Natural killer cell (primary cell): ENCODE data around the gene ABTB2. TPM values are rescaled to one million over a fixed set of nuclear protein-coding genes. Genes with fewer than 3 reads are reported as not detected.

Source experiments
- ATAC-seq, 3 donors: fragments of 150-1000 bp in 2 of 3; fragments of 200-7000 bp in 1 of 3; cut with Tn5 transposase; 1 replicate in 1 of 3; 2 replicates in 2 of 3; pipeline ENCODE4 v1.10.0; 2021; ENCODE audit warnings: mild to moderate bottlenecking in 2 of 3, moderate library complexity in 2 of 3
- DNase-seq, 2 donors: peaks; one replicate each; pipeline versions ENCODE4 v3.0.0 to v3.0.0-alpha.2; 2013 to 2021; ENCODE audit warnings: mixed read lengths in 1 of 2
- H3K27ac ChIP-seq: one replicate; pipeline ENCODE4 v1.5.1; 2013; ENCODE audit warnings: mild to moderate bottlenecking, low read length
- H3K27me3 ChIP-seq: one replicate; pipeline ENCODE4 v1.6.1; 2013; ENCODE audit warnings: low read length; ENCODE audit not compliant: control insufficient read depth, insufficient read depth
- H3K36me3 ChIP-seq: one replicate; pipeline ENCODE4 v1.6.1; 2013; ENCODE audit warnings: low read length; ENCODE audit not compliant: control insufficient read depth, insufficient read depth
- H3K4me1 ChIP-seq: one replicate; pipeline ENCODE4 v1.6.1; 2013; ENCODE audit warnings: low read length; ENCODE audit not compliant: control insufficient read depth, insufficient read depth
- H3K4me3 ChIP-seq: one replicate; pipeline ENCODE4 v1.5.1; 2013; ENCODE audit warnings: low read length
- H3K9me3 ChIP-seq: one replicate; pipeline ENCODE4 v1.6.1; 2013; ENCODE audit warnings: low read length; ENCODE audit not compliant: control insufficient read depth, insufficient read depth
- H3K27ac Mint-ChIP-seq, 2 donors: one replicate each; pipeline ENCODE4 v1.8.0; 2022; ENCODE audit warnings: mild to moderate bottlenecking in 2 of 2, mixed read lengths in 2 of 2, moderate library complexity in 1 of 2
- H3K27me3 Mint-ChIP-seq, 2 donors: one replicate each; pipeline ENCODE4 v1.8.0; 2022; ENCODE audit warnings: low read depth in 2 of 2, mixed read lengths in 2 of 2
- H3K36me3 Mint-ChIP-seq: one replicate; pipeline ENCODE4 v1.8.0; 2022; ENCODE audit warnings: mixed read lengths
- H3K4me1 Mint-ChIP-seq, 2 donors: one replicate each; pipeline ENCODE4 v1.8.0; 2022; ENCODE audit warnings: mixed read lengths in 2 of 2
- H3K4me3 Mint-ChIP-seq: one replicate; pipeline ENCODE4 v1.8.0; 2022; ENCODE audit warnings: mild to moderate bottlenecking, moderate library complexity, mixed read lengths
- H3K9me3 Mint-ChIP-seq, 2 donors: one replicate each; pipeline ENCODE4 v1.8.0; 2022; ENCODE audit warnings: mixed read lengths in 2 of 2
- CTCF ChIP-seq: fragments of 200-600 bp; IDR thresholded peaks from one replicate; pipeline ENCODE4 v1.8.0; 2022; ENCODE audit warnings: antibody characterized with exemption
- WGBS: methylation state at CpG from one replicate; pipeline ENCODE4 v1.1.7; 2013; ENCODE audit warnings: missing lambda C conversion rate; ENCODE audit not compliant: insufficient coverage; 5-methylcytosine and 5-hydroxymethylcytosine counted together
- intact Hi-C: fragments of 100-400 bp; cut with micrococcal nuclease; formaldehyde crosslinking; loops from one replicate; pipeline ENCODE4 v1.14.2; 2022
- total RNA-seq, 4 donors: library from RNA; stranded (reverse); fragments of 120-200 nt in 1 of 4; gene quantifications; one replicate each; pipeline versions ENCODE4 v1.2.3 to v1.2.4, GENCODE V29; 2013 to 2022

Gene ABTB2
- total RNA-seq, 3 donors from 2014 or later (not counting 1 experiment from before 2014, with no cell fraction given): 0.65 to 1.7 (median 1.1) TPM

GRCh38 chr11:34233215-34233614 lies 124.6 kb downstream of the ABTB2 start:
- H3K27ac Mint-ChIP-seq: no peak overlapping the region
- peaks cover 8% of the 10 kb centered on the region for H3K4me1 ChIP-seq
- ATAC-seq: no peak

GRCh38 chr11:34232807-34233206 lies 125.0 kb downstream of the ABTB2 start:
- H3K27ac ChIP-seq: no peak overlapping the region
- no peak overlapping the region for H3K4me3 ChIP-seq
- Mint-ChIP-seq H3K4me3 (no peak overlapping the region), H3K36me3 (no peaks in the 10 kb centered on the region), H3K27me3 (peaks cover 5% of the 10 kb centered on the region in 2 donors), H3K9me3 (no peaks in the 10 kb centered on the region), H3K4me1 (peaks cover 0 to 4% of the 10 kb centered on the region in 2 donors), H3K27ac (no peak overlapping the region)
- no peaks in the 10 kb centered on the region for H3K9me3 ChIP-seq
- no peaks in the 10 kb centered on the region for H3K36me3 ChIP-seq
- intact Hi-C loops: no loop called here
- no peaks in the 10 kb centered on the region for H3K27me3 ChIP-seq
- peaks cover 8% of the 10 kb centered on the region for H3K4me1 ChIP-seq
- ATAC-seq: no peak
- WGBS: 96% methylated on average over 2 of the region's 4 CpGs
- no peak for DNase-seq
- no peak for TF ChIP-seq CTCF

More at GRCh38 chr11:34233215-34233614, 124.6 kb downstream of the ABTB2 start:
- Mint-ChIP-seq H3K4me3 (no peak overlapping the region), H3K27me3 (peaks cover 5% of the 10 kb centered on the region in 2 donors), H3K9me3 (no peaks in the 10 kb centered on the region), H3K4me1 (peaks cover 0 to 4% of the 10 kb centered on the region in 2 donors), H3K36me3 (no peaks in the 10 kb centered on the region)
- Histone ChIP-seq H3K9me3 (no peaks in the 10 kb centered on the region), H3K27ac (no peak overlapping the region), H3K4me3 (no peak overlapping the region), H3K36me3 (no peaks in the 10 kb centered on the region), H3K27me3 (no peaks in the 10 kb centered on the region)
- intact Hi-C loops: no loop called here
- TF ChIP-seq CTCF: no peak
- WGBS: 90% methylated on average over 2 of the region's 2 CpGs
- DNase-seq: no peak

GRCh38 chr11:34226210-34226609 lies 131.6 kb downstream of the ABTB2 start:
- H3K27me3 ChIP-seq: no peaks in the 10 kb centered on the region
- no peaks in the 10 kb centered on the region for H3K9me3 ChIP-seq
- Mint-ChIP-seq H3K4me3 (no peak overlapping the region), H3K36me3 (no peaks in the 10 kb centered on the region), H3K27me3 (peaks cover 0 to 3% of the 10 kb centered on the region in 2 donors), H3K4me1 (no peaks in the 10 kb centered on the region), H3K9me3 (no peaks in the 10 kb centered on the region), H3K27ac (no peak overlapping the region)
- DNase-seq: no peak
- H3K4me3 ChIP-seq: no peak overlapping the region
- ATAC-seq: no peak
- no peak for TF ChIP-seq CTCF
- H3K4me1 ChIP-seq: no peaks in the 10 kb centered on the region
- 85% methylated on average over 1 of the region's 1 CpG for WGBS
- H3K36me3 ChIP-seq: no peaks in the 10 kb centered on the region
- intact Hi-C loops: no loop called here
- H3K27ac ChIP-seq: no peak overlapping the region

- Histone ChIP-seq H3K9me3 (no peaks in the 10 kb centered on the region), H3K4me3 (no peak overlapping the region), H3K27ac (no peak overlapping the region), H3K4me1 (no peaks in the 10 kb centered on the region), H3K36me3 (no peaks in the 10 kb centered on the region), H3K27me3 (no peaks in the 10 kb centered on the region)
- intact Hi-C loops: no loop called here
- Mint-ChIP-seq H3K9me3 (no peaks in the 10 kb centered on the region), H3K36me3 (no peaks in the 10 kb centered on the region), H3K4me1 (no peaks in the 10 kb centered on the region), H3K4me3 (no peak overlapping the region), H3K27me3 (peaks cover 0 to 3% of the 10 kb centered on the region in 2 donors), H3K27ac (no peak overlapping the region)
- WGBS: 95% methylated on average over 10 of the region's 10 CpGs
- no peak for TF ChIP-seq CTCF
- DNase-seq (no peak), ATAC-seq (no peak)
These were observed 132.7 kb downstream of the ABTB2 start for GRCh38 chr11:34225091-34225490.
